ENCODE results near the gene PHLPP1.
"Not testable (repeated sequence)": the region's sequence is repeated elsewhere in the genome, so short reads cannot be mapped to it uniquely, and the experiment has no call there.

Gene PHLPP1

DNA sequence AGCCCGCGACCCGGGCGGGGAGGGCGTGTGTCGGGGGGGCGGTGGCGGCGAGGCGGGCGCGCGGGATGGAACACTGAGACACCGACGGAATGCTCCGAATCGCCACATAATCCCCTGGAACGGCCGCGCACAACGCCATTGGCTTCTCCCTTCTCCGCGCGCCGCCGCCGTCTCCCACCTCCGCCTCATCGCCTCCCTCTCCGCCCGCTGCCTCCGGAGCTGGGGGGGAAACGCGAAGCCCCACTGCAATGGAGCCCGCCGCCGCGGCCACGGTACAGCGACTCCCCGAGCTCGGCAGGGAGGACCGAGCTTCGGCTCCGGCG is at the start of gene PHLPP1:
TSS of gene PHLPP1 (plus strand) at position 106 of the 323 bp plus-strand sequence. CDS start at position 249, 143 bp downstream.
- DNase-seq, result no peak

DNA sequence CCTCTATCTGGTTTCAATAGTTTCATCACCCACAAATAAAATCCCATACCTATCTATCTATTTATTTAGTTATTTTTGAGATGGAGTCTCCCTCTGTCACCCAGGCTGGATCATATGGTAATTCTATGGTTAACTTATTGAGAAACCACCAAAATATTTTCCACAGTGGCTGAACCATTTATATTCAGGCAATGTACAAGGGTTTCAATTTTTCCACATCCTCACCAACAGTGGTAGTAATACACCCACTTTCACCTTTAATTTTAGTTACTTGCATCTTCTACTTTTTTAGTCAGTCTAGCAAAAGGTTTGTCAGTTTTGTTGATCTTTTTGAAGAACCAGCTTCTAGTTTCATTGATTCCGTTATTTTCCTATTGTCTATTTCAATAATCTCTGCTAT is 46.1 kb upstream of the PHLPP1 start:
- DNase-seq, result no peak

DNA sequence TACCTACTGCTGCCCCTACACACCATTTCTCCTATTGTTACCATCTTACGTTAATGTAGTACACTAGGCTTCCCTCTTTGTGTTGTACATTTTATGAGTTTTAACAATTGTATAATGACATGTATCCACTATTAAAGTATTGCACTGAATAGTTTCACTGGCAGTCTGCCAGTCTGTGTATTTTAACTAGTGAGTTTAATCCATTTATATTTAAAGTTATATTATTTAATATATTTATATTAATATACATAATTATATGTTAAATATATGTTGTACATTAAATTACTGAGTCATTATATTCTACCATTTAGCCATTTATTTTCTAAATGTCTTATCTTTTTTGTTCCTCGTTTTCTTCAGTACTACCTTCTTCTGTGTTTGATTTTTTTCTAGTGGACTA is 44.8 kb upstream of the PHLPP1 start:
- no peak for DNase-seq

DNA sequence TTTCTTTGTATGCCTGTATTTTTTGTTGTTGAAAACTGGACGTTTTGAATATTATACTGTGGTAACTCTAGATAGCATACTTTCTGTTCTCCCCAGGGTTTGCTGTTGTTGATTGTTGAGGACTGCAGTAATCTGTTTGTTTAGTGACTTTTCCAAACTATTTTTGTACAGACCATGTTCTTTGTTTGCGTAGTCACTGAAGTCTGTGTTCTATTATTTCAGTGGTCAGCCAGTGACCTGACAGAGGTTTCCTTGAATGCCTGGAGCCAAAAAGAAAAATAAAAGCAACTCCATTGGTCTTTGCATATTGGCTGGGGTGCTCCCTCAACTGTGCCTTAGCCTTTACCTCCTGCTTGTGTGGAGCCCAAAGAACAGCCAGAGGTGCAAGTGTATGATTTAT is 42.7 kb upstream of the PHLPP1 start:
- no peak for DNase-seq

DNA sequence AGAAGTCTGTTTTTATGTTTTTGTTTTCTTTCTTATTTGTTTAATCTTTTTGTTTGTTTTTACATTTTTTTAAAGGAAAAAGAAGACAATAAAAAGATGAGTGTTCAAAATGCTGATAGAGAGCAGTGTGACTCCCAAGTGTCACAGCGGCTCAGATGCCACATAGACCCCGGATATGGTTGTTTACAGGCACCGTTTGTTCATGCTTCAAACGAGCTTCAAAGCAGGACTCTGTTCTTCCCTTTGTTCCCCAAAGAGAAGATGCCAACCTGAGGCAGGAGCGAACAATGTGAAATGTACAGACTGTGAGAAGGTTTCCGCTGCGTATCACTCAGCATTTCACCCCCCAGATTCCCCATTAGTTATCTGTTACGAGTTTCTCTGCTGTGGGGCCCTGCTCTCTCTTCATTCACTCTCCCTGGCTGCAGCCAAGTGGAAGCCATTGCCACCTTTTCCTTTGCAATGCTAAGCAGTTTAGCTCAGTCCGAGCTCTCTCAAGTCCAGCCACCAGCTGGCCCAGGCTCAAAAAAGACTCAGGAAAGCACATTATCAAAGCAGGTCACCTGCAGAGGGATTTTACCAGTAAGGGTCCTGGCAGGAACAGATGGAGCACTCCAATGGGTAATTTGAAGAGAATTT is 36.4 kb upstream of the PHLPP1 start:
- DNase-seq, result no peak

DNA sequence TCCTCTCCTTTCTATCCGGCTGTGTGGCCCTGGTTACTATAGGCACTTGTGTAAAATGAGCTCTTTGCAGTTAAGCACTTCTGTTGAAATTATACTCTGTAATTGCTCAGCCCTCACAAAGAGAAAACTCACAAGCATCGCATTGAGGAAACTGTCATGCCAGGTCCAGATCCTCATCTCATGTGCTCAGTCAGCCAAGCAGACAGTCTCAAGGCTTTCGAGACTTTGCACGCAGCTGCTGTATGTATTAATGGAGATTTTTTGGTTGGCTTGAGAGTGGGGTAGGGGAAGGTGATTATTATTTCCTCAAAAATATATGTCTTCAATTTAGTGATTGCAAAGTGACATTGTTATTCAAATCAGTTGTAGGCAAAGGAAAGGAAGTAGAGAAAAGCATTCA is 33.0 kb upstream of the PHLPP1 start:
- DNase-seq, result peak; percentile 58

DNA sequence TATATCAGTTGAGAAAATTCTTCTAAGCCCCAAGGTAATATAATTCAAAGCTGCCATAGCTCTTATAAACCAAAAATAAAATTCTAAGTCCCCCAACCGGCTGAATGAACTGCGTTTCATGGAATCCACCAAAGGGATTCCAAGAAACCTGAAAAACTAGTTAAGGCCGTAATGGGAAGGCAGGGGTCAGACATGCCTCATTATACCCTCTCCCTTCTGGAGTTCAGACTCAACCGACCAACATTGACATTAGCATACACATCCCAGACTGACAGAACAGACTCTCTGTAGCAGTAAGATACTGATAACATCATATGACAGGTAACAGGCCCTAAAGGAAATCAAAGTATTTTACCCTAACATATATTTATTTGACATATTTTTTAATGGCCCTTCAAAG is 31.4 kb upstream of the PHLPP1 start:
- no peak for DNase-seq

DNA sequence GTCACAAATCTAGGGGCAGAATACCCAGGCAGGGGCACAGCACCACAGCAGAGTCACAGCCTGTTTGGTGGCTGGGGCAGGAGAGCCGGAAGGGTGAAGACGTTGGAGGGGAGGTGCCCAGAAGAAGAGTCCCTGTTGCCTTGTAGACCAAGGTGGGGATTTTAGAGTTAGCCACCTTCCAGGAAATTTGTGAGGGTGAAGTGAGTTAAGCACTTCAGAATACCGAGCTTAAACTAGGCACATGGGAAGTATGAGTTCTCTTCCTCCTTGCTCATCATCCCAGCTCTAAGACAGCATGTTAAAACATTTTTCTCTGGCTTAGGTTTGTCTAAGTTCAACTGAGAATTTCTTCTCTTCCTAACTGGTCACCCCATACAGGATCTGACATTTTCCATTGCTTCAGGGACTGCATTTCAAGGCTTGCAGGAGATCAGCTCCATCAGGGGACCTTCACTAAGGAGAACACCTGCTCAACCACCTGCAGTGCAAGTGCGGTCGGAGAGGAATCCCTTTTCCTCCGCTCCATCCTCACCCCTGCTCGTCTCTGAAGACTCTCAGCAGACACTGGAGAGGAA is 26.5 kb upstream of the PHLPP1 start:
- no peak for DNase-seq

DNA sequence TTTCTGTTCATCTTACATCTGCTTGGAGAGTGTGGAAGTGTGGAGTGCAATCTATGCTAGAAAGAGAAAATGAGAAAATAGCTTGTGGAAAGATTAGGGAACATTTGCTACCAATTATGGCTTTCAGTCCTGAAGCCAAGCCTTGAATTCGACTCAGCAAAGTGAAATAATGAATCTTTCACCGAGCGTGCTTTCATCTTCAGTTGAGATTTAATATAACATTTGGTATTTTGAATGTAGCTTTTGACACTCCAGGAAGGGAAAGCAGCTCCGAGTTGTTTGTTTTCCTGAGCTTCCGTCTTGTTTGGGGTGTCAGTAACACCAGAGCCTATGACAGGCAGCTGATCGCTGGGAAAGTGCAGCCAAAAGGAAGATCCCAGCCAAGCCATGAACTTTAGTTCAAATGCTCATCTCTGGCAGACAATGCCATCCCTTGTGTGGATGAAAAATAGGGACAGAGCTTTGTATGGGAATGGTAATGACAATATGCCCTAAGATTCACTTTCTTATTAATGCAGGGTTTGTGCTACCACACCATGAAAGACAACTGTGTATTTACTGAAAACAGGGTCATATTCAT is 25.0 kb upstream of the PHLPP1 start:
- no peak for DNase-seq

DNA sequence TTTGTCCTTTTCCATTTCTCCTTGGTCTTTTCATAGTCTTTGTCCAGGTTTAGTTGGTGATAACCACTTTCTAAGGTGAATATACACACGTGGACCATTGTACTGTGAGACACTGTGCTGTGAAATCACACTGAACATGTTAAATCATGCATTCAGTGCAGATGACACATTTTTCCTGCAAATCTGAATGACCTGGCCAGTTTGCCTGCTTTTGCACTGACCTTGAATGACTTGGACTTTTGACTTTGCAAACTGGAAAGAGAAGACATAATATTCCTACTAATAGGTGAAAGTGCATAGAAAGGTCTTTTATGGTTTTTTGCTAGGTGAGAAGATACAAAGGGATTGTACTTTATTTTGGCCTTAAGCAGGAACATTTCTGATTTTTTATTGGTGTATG is 21.7 kb upstream of the PHLPP1 start:
- no peak for DNase-seq

DNA sequence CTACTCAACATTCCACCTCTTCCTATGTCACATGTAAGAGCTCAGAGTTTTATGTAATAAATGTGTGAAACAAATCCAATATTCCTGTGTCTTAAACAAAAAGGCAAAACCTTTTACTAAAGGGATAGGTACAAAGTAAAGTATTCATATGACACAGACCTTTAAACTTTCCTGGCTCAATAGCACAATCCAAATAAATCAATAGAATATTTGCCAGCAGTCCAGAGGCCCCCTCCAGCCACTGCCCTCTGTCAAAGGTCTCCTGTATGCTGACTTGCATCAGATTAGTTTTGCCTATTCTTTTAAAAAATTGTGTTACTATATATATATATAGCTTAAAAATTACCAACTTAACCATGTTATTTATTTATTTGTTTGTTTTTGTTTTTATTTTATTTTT is 17.7 kb upstream of the PHLPP1 start:
- no peak for DNase-seq

DNA sequence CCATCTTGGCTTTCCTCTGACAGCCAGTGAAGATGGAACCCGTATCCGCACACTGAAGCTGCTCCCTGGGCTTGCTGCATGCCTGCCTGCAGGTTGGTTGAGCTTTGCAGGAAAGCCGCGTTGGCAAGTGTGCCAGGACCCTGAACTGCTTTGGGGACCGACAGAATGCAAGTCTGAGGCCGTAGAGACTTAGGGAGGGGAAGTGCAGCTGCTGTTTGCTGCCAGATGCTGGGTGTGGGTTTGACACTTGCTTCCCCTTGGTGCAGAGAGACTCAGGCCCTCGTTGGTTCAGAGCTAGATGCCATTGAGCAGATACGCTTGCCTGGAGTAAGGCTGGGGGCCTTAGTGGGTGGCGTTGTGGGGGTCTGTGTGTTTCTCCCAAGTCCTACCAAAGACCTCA is 13.1 kb upstream of the PHLPP1 start:
- no peak for DNase-seq

DNA sequence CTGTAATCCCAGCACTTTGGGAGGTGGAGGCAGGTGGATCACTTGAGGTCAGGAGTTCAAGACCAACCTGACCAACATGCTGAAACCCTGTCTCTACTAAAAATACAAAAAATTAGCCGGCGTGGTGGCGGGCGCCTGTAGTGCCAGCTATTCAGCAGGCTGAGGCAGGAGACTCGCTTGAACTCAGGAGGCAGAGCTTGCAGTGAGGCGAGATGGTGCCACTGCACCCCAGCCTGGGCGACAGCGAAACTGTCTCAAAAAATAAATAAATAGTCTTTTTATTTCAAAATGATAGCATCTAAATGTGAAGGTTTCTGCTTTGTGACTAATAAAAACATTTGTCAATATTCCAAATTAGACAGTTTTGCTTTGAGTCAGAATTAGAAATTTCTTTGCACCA is 8.5 kb upstream of the PHLPP1 start:
- not testable (repeated sequence) for DNase-seq

DNA sequence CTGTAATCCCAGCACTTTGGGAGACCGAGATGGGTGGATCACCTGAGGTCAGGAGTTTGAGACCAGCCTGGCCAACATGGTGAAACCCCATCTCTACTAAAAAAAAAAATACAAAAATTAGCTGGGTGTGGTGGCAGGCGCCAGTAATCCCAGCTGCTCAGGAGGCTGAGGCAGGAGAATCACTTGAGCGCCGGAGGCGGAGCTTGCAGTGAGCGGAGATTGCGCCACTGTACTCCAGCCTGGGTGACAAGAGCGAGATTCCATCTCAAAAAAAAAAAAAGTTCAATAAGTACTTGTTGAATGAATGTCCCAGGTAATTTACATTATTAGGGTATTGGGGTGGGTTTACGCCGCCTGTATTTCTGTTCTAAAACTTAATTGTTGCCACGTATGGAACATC is 5.4 kb upstream of the PHLPP1 start:
- DNase-seq, result not testable (repeated sequence)

DNA sequence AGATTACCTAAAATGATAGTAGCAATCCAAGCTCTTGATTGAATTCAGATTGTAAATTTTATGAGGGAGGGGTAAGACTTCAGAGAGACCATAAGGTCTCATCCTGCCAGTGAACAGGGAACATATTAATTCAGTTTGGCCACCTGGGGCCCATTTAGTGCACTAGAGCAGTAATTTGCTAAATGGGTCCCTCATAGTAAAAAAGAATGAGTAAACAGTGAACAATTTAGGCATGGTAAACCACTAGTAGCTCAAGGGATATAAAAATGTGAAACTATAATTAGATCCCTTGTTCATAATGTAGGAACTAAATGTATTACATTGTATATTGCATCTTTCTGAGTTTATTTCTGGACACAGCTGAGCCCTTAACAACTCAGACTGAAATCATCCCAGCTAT is 4.9 kb upstream of the PHLPP1 start:
- peak; percentile 31 for DNase-seq

DNA sequence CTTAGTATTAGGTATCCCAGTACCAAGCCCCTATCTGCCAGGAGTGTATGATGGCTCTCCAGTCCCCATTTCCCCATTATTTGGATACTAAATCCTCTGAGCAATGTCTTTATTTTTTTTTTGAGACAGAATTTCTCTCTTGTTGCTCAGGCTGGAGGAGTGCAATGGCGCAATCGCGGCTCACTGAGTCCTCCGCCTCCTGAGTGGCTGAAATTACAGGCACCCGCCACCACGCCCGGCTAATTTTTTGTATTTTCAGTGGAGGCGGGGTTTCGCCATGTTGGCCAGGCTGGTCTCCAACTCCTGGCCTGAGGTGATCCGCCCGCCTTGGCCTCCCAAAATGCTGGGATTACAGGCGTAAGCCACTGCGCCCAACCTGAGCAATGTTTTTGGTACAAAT is 3.6 kb upstream of the PHLPP1 start:
- DNase-seq, result no peak

DNA sequence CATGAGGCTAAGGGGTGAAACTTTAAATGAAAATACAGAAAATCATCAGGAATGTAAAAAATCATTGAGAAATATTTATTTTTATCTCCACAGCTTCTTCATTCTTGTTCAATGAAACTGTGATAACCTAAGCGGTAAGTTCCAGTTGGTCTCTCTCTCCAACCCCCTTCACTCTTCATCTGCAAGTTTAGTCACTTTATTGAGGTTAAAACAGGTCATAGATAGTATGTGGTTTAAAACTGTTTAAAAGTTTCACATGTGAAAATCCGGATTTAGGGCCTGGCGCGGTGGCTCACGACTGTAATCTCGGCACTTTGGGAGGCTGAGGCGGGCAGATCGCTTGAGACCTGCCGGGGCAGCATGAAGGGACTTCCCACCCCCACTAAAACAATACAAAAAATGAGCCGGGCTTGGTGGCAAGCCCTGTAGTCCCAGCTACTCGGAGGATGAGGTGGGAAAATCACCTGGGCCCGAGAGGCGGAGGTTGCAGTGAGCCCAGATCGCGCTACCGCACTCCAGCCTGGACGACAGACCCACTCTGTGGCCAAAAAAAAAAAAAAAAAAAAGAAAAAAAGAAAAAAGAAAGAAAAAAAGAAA is 1.6 kb upstream of the PHLPP1 start:
- no peak for DNase-seq

DNA sequence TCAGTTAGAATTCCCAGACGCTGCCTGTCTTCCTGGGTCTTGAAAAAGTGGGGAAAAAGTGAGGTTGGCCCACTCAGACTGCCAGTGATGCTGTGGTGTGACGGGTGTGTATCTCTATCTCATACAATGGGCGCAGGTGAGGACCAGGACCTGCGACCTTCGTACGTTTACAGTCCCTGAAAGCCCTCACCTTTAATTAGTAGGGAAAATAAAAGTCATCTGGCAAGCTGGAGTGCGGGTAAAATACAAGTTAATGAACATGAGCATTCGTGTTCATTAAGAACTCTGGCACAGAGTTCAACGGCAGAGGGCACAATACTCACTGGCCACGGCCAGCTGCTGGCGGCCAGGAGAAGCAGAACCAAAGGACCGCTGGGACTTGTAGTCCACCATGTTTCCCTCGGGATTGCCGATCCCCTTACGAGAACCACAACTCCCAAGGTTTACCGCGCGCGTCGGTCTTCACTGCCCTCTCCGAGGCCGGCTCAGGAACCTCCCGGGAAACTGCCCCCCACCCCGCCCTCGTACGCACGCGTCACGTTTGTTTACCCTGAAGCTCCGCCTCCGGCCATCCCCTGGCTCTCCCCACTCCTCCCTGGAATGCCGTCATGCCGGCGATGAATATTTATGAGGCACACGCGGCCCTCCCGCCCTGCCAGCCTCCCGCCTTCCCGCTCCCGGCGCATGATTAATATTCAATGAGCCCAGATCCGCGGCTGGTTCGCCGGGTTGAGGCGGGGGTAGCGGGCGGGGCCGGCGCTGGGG is 488 bp upstream of the PHLPP1 start:
- peak; percentile 97 for DNase-seq

DNA sequence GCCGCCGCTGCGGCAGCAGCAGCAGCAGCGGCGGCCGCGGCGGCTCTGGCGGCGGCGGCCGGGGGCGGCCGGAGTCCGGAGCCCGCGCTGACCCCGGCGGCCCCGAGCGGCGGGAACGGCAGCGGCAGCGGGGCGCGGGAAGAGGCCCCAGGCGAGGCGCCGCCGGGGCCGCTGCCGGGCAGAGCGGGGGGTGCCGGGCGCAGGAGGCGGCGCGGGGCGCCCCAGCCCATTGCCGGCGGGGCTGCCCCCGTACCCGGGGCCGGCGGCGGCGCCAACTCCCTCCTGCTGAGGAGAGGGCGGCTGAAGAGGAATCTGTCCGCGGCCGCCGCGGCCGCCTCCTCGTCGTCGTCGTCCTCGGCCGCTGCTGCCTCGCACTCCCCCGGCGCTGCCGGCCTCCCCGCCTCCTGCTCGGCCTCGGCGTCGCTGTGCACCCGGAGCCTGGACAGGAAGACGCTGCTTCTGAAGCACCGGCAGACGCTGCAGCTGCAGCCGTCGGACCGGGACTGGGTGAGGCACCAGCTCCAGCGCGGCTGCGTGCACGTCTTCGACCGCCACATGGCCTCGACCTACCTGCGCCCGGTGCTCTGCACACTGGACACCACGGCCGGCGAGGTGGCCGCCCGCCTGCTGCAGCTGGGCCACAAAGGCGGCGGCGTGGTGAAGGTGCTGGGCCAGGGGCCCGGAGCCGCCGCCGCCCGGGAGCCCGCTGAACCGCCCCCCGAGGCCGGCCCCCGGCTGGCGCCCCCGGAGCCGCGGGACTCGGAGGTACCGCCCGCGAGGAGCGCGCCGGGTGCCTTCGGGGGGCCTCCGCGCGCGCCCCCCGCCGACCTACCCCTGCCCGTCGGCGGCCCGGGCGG is 646 bp downstream of the PHLPP1 start:
- DNase-seq, result no peak

DNA sequence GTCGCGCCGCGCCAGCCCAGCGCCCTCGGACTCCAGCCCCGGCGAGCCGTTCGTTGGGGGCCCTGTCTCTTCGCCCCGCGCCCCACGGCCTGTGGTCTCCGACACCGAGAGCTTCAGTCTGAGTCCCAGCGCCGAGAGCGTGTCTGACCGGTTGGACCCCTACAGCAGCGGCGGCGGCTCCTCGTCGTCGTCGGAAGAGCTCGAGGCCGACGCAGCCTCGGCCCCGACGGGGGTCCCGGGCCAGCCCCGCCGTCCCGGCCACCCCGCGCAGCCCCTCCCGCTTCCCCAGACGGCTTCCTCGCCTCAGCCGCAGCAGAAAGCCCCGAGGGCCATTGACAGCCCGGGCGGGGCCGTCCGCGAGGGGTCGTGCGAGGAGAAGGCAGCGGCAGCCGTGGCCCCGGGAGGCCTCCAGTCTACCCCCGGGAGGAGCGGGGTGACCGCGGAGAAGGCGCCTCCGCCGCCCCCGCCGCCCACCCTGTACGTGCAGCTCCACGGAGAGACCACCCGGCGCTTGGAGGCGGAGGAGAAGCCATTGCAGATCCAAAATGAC is 1.4 kb downstream of the PHLPP1 start:
- DNase-seq, result no peak

DNA sequence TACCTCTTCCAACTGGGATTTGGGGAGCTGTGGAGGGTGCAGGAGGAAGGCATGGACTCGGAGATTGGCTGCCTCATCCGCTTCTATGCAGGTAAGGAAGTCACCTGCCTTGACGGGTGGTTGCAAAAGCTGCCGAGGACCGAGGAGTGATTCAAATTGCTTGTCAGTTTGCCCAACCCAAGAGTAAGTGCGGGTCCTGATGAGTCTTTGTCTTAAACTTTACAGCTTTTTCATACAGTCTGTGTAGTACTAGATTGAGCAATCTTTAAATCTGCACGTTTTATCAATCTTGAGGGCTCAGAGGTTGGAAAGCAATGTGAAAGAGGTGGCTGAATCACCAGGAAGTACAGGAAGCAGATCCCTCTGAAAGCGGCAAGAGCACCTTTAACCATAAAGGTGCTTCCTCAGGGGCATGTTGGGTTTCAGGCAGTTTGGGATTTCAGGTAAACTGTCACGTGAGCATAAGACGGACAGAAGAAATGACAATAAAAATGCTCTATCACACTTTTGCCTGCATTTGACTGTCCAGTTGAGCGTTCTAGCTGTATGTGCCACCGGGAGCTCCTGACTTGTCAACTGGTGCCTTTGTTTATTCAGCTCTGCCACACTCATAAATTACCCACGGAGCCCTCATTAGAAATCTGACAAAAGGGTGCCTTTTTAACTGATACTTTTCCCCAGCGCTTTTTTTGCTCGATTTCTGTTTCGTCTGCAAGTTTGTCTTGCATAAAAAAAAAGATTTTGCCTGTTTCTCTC is 2.0 kb downstream of the PHLPP1 start:
- DNase-seq, result peak; percentile 13
